ENCODE measurements around the gene LRCH4.

DNA sequence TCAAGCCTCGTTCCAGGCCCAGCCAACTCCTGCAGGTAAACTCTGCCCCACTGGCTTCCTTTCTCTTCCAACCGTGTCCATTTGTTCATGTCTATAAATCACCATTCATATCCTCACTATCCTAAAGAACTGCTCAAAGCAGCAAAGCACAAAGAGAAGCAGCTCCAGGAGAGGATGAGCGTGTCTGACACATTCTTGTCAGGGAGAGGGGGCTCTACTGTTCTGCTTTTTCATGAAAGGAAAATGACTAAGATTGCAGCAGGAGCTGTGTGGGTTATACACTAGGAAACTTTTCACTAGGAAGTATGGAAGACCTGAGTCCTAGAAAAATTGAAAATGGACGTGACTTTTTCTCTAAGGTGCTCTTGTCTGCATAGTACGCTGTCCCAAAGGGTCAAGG is 30.2 kb downstream of the LRCH4 start:
- TF ChIP-seq, protein P1, sequence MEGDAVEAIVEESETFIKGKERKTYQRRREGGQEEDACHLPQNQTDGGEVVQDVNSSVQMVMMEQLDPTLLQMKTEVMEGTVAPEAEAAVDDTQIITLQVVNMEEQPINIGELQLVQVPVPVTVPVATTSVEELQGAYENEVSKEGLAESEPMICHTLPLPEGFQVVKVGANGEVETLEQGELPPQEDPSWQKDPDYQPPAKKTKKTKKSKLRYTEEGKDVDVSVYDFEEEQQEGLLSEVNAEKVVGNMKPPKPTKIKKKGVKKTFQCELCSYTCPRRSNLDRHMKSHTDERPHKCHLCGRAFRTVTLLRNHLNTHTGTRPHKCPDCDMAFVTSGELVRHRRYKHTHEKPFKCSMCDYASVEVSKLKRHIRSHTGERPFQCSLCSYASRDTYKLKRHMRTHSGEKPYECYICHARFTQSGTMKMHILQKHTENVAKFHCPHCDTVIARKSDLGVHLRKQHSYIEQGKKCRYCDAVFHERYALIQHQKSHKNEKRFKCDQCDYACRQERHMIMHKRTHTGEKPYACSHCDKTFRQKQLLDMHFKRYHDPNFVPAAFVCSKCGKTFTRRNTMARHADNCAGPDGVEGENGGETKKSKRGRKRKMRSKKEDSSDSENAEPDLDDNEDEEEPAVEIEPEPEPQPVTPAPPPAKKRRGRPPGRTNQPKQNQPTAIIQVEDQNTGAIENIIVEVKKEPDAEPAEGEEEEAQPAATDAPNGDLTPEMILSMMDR (conservative IDR thresholded peaks at IDR 0.05): no peak
- no peak for TF ChIP-seq ZFX (IDR thresholded peaks at IDR 0.05)

All from C4-2B (cell line).